H9 (cell line): Measurements from ENCODE around the gene F5. TPM values are rescaled to one million over a fixed set of nuclear protein-coding genes. Genes with fewer than 3 reads are reported as not detected.

Experiments
- DNase-seq: peaks from one replicate; pipeline ENCODE4 v3.0.0-alpha.2; 2017
- H2AFZ ChIP-seq: one replicate; pipeline ENCODE4 v1.6.1; 2013; ENCODE audit warnings: mild to moderate bottlenecking, low read length, control low read depth, moderate library complexity
- H2AK5ac ChIP-seq: 2 replicates; pipeline ENCODE4 v1.6.1; 2013; ENCODE audit warnings: low read length, control low read depth, mixed read lengths; ENCODE audit not compliant: insufficient read length
- H2BK120ac ChIP-seq: one replicate; pipeline ENCODE4 v1.6.1; 2013; ENCODE audit warnings: low read depth, mild to moderate bottlenecking, low read length, control low read depth, inconsistent platforms; ENCODE audit not compliant: poor library complexity, severe bottlenecking
- H2BK12ac ChIP-seq: 2 replicates; pipeline ENCODE4 v1.6.1; 2013; ENCODE audit warnings: low read length, control low read depth, mixed read lengths, low read depth; ENCODE audit not compliant: insufficient read length
- H2BK15ac ChIP-seq: 2 replicates; pipeline ENCODE4 v1.6.1; 2013; ENCODE audit warnings: low read depth, low read length, control low read depth
- H2BK20ac ChIP-seq: one replicate; pipeline ENCODE4 v1.6.1; 2013; ENCODE audit warnings: low read depth, mild to moderate bottlenecking, low read length, control low read depth, inconsistent platforms; ENCODE audit not compliant: poor library complexity, severe bottlenecking
- H2BK5ac ChIP-seq: 2 replicates; pipeline ENCODE4 v1.6.1; 2013; ENCODE audit warnings: low read length, control low read depth, mixed read lengths; ENCODE audit not compliant: insufficient read length
- H3K14ac ChIP-seq: 2 replicates; pipeline ENCODE4 v1.6.1; 2013; ENCODE audit warnings: low read length, control low read depth; ENCODE audit not compliant: insufficient read depth
- H3K18ac ChIP-seq: 2 replicates; pipeline ENCODE4 v1.6.1; 2013; ENCODE audit warnings: low read depth, mild to moderate bottlenecking, mixed read lengths, low read length, control low read depth; ENCODE audit not compliant: insufficient read length
- H3K23ac ChIP-seq: 2 replicates; pipeline ENCODE4 v1.6.1; 2013; ENCODE audit warnings: low read length, control low read depth, mixed read lengths, low read depth; ENCODE audit not compliant: insufficient read length
- H3K23me2 ChIP-seq: 2 replicates; pipeline ENCODE4 v1.6.1; 2013; ENCODE audit warnings: low read depth, mild to moderate bottlenecking, mixed read lengths, low read length, control low read depth; ENCODE audit not compliant: insufficient read length, poor library complexity, severe bottlenecking
- H3K27ac ChIP-seq: 2 replicates; pipeline ENCODE4 v1.5.1; 2013; ENCODE audit warnings: low read length, control low read depth, mixed read lengths, low read depth; ENCODE audit not compliant: insufficient read length
- H3K27me3 ChIP-seq: 2 replicates; pipeline ENCODE4 v1.6.1; 2013; ENCODE audit warnings: low read length, control low read depth, inconsistent platforms; ENCODE audit not compliant: insufficient read depth
- H3K4ac ChIP-seq: 2 replicates; pipeline ENCODE4 v1.6.1; 2013; ENCODE audit warnings: low read depth, mild to moderate bottlenecking, control low read depth, inconsistent platforms, low read length, moderate library complexity
- H3K4me1 ChIP-seq: 2 replicates; pipeline ENCODE4 v1.6.1; 2013; ENCODE audit warnings: low read length, control low read depth, inconsistent platforms; ENCODE audit not compliant: insufficient read depth
- H3K4me2 ChIP-seq: 2 replicates; pipeline ENCODE4 v1.6.1; 2013; ENCODE audit warnings: low read length, control low read depth, mixed read lengths; ENCODE audit not compliant: insufficient read length, insufficient read depth
- H3K56ac ChIP-seq: 2 replicates; pipeline ENCODE4 v1.6.1; 2013; ENCODE audit warnings: low read depth, mild to moderate bottlenecking, mixed read lengths, low read length, control low read depth; ENCODE audit not compliant: insufficient read length
- H3K79me1 ChIP-seq: 2 replicates; pipeline ENCODE4 v1.6.1; 2013; ENCODE audit warnings: low read depth, mild to moderate bottlenecking, moderate library complexity, low read length, control low read depth, inconsistent platforms; ENCODE audit not compliant: insufficient read depth, poor library complexity, severe bottlenecking
- H3K79me2 ChIP-seq: 2 replicates; pipeline ENCODE4 v1.6.1; 2013; ENCODE audit warnings: low read length, control low read depth, inconsistent platforms; ENCODE audit not compliant: insufficient read depth
- H3K9ac ChIP-seq: 2 replicates; pipeline ENCODE4 v1.6.1; 2013; ENCODE audit warnings: low read length, control low read depth, mixed read lengths; ENCODE audit not compliant: insufficient read length; ENCODE audit errors: extremely low read depth
- H3K9me3 ChIP-seq: one replicate; pipeline ENCODE4 v1.6.1; 2013; ENCODE audit warnings: low read depth, low read length, inconsistent platforms; ENCODE audit not compliant: control insufficient read depth
- H3T11ph ChIP-seq: one replicate; pipeline ENCODE4 v1.6.1; 2013; ENCODE audit warnings: mild to moderate bottlenecking, low read length, control low read depth, inconsistent platforms
- H4K20me1 ChIP-seq: one replicate; pipeline ENCODE4 v1.6.1; 2013; ENCODE audit not compliant: control insufficient read depth, insufficient read length, insufficient read depth
- H4K5ac ChIP-seq: 2 replicates; pipeline ENCODE4 v1.6.1; 2013; ENCODE audit warnings: low read depth, mild to moderate bottlenecking, mixed read lengths, low read length, control low read depth; ENCODE audit not compliant: insufficient read length
- H4K8ac ChIP-seq: replicated peaks from 2 replicates; pipeline ENCODE4 v1.6.1; 2013; ENCODE audit warnings: low read length, control low read depth, mixed read lengths, low read depth; ENCODE audit not compliant: insufficient read length
- H4K91ac ChIP-seq: 2 replicates; pipeline ENCODE4 v1.6.1; 2013; ENCODE audit warnings: low read depth, mild to moderate bottlenecking, moderate library complexity, mixed read lengths, low read length, control low read depth; ENCODE audit not compliant: insufficient read length
- H3K27ac Mint-ChIP-seq, 3 experiments: 2 replicates in 2 of 3; 3 replicates in 1 of 3; pipeline ENCODE4 v1.8.0; 2020 to 2021; ENCODE audit warnings: mixed read lengths in 3 of 3, mild to moderate bottlenecking in 1 of 3, moderate library complexity in 1 of 3
- H3K27me3 Mint-ChIP-seq: 2 replicates; pipeline ENCODE4 v1.8.0; 2021; ENCODE audit warnings: low read depth, mild to moderate bottlenecking, moderate library complexity, mixed read lengths
- H3K36me3 Mint-ChIP-seq, 3 experiments: 2 replicates in 2 of 3; 3 replicates in 1 of 3; pipeline ENCODE4 v1.8.0; 2020 to 2021; ENCODE audit warnings: low read depth in 3 of 3, mixed read lengths in 3 of 3; ENCODE audit not compliant: insufficient read depth in 1 of 3
- H3K4me1 Mint-ChIP-seq, 2 experiments: 2 replicates each; pipeline ENCODE4 v1.8.0; 2020; ENCODE audit warnings: mixed read lengths in 2 of 2
- H3K4me3 Mint-ChIP-seq, 2 experiments: 2 replicates in 1 of 2; 3 replicates in 1 of 2; pipeline ENCODE4 v1.8.0; 2020 to 2021; ENCODE audit warnings: mild to moderate bottlenecking in 2 of 2, mixed read lengths in 2 of 2, moderate library complexity in 1 of 2
- H3K9me3 Mint-ChIP-seq, 2 experiments: 2 replicates in 1 of 2; 3 replicates in 1 of 2; pipeline ENCODE4 v1.8.0; 2020; ENCODE audit warnings: mild to moderate bottlenecking in 2 of 2, mixed read lengths in 2 of 2, moderate library complexity in 1 of 2
- CTCF ChIP-seq: fragments of 200-600 bp; sonication (generic); conservative IDR thresholded peaks from 3 replicates; pipeline ENCODE4 v1.8.0; 2021; ENCODE audit warnings: antibody characterized with exemption, mild to moderate bottlenecking
- WGBS: extraction: QIAGEN DNeasy Blood & Tissue Kit; methylation state at CpG from one replicate; pipeline ENCODE4 v1.1.7; 2013; ENCODE audit warnings: missing lambda C conversion rate, low lambda C conversion rate, mixed read lengths; ENCODE audit not compliant: insufficient read length; ENCODE audit errors: extremely low coverage; 5-methylcytosine and 5-hydroxymethylcytosine counted together
- total RNA-seq: library from RNA; stranded (reverse); gene quantifications from 2 replicates; pipeline ENCODE4 v1.2.1, GENCODE V29; 2021

F5 gene
- total RNA-seq, 1 experiment from 2014 or later, result 0.04 TPM

- Histone ChIP-seq H2AFZ (no peak overlapping the region), H3K18ac (no peak overlapping the region), H3T11ph (no peak overlapping the region), H3K56ac (no peak overlapping the region), H3K4me2 (no peak overlapping the region), H3K27ac (no peak overlapping the region), H3K9me3 (no peaks in the 10 kb centered on the region), H4K20me1 (no peaks in the 10 kb centered on the region), H3K27me3 (no peaks in the 10 kb centered on the region), H3K4ac (no peak overlapping the region), H3K23me2 (no peaks in the 10 kb centered on the region), H2AK5ac (no peak overlapping the region), H2BK120ac (no peak overlapping the region), H2BK15ac (no peak overlapping the region), H2BK12ac (no peak overlapping the region), H3K9ac (no peak overlapping the region), H3K79me1 (no peaks in the 10 kb centered on the region), H3K23ac (no peak overlapping the region), H4K91ac (no peak overlapping the region), H4K5ac (no peak overlapping the region), H2BK5ac (no peak overlapping the region), H3K79me2 (no peaks in the 10 kb centered on the region), H2BK20ac (no peak overlapping the region), H4K8ac (no peak overlapping the region), H3K4me1 (no peaks in the 10 kb centered on the region), H3K14ac (no peak overlapping the region)
- H3K27me3 Mint-ChIP-seq, result peaks cover 13% of the 10 kb centered on the region
- no peaks in the 10 kb centered on the region for H3K4me1 Mint-ChIP-seq
- no peaks in the 10 kb centered on the region for H3K9me3 Mint-ChIP-seq
- no peak overlapping the region for H3K4me3 Mint-ChIP-seq
- H3K27ac Mint-ChIP-seq, result no peak overlapping the region
- WGBS, result 100% methylated on average over 1 of the region's 4 CpGs
- H3K36me3 Mint-ChIP-seq, result no peaks in the 10 kb centered on the region
- no peak for DNase-seq
- TF ChIP-seq CTCF, result no peak
Measured at GRCh38 chr1:169608226-169608625, 21.9 kb upstream of the F5 start.
